Kidney epithelial cell (primary cell): ENCODE measurements around the gene SPIN1. TPM values are rescaled to one million over a fixed set of nuclear protein-coding genes. Genes with fewer than 3 reads are reported as not detected.
"Not testable (repeated sequence)": the region's sequence is repeated elsewhere in the genome, so short reads cannot be mapped to it uniquely, and the experiment has no call there.

ENCODE experiments used
- DNase-seq: peaks from one replicate; pipeline ENCODE4 v3.0.0-alpha.2; 2010; ENCODE audit warnings: low read depth
- H3K27me3 ChIP-seq: 2 replicates; pipeline ENCODE4 v1.6.0; 2011; ENCODE audit warnings: low read length; ENCODE audit not compliant: control insufficient read depth, insufficient read depth
- H3K36me3 ChIP-seq: 2 replicates; pipeline ENCODE4 v1.5.1; 2011; ENCODE audit warnings: low read length; ENCODE audit not compliant: control insufficient read depth, insufficient read depth
- H3K4me3 ChIP-seq: 2 replicates; pipeline ENCODE4 v1.5.1; 2011; ENCODE audit warnings: low read depth, mild to moderate bottlenecking, control low read depth, low read length
- total RNA-seq: library from RNA; depleted of rRNA; stranded (reverse); fragments of >200 nt; gene quantifications from 2 replicates; pipeline ENCODE4 v1.2.3, GENCODE V29; 2015
- TF ChIP-seq, protein P1 (sequence below): IDR thresholded peaks from 2 replicates; pipeline ENCODE4 v1.5.1; 2011; ENCODE audit warnings: mild to moderate bottlenecking, moderate library complexity, low read length, control low read depth, inconsistent platforms; ENCODE audit not compliant: insufficient read depth, poor library complexity, severe bottlenecking

The SPIN1 gene
- 93.0 and 100 TPM in 2 replicates for total RNA-seq

DNA sequence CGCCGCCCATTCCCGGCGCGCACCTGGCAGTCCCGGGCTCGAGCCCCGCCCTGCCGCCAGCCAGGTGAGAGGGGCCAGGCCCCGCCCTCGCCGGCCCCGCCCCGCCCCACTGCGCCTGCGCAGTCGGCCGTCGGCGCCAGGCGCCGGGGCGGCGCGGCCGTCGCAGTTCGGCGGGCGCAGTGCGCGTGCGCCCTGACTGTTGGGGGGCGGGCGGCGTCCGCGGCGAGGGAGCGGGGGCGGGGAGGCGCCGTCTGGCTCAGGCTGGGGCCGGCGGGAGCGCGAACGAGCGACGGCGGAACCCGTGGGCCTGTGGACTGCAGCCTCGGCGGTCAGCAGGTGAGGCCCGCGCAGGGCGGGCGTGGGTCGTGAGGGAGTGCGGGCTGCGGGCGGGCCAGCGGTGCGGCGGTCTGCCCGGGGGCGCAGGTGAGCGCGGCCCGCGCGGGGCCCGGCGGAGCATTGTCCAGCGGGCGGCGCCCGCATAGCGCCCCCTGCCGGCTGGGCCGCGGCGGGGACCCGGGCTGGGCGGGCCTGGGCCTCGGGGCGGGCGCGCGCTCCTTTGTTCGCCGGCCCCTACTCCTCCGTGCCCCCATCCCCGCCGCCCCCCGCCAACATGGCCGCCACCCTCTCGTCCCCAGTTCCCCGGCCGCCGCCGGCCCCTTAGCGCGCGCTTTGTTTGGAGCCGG is at the start of gene SPIN1:
Gene SPIN1, plus strand, starts transcription at position 242 of the 683 bp plus-strand sequence. CDS start 38,096 bp downstream, outside the sequence.
- TF ChIP-seq, protein P1, sequence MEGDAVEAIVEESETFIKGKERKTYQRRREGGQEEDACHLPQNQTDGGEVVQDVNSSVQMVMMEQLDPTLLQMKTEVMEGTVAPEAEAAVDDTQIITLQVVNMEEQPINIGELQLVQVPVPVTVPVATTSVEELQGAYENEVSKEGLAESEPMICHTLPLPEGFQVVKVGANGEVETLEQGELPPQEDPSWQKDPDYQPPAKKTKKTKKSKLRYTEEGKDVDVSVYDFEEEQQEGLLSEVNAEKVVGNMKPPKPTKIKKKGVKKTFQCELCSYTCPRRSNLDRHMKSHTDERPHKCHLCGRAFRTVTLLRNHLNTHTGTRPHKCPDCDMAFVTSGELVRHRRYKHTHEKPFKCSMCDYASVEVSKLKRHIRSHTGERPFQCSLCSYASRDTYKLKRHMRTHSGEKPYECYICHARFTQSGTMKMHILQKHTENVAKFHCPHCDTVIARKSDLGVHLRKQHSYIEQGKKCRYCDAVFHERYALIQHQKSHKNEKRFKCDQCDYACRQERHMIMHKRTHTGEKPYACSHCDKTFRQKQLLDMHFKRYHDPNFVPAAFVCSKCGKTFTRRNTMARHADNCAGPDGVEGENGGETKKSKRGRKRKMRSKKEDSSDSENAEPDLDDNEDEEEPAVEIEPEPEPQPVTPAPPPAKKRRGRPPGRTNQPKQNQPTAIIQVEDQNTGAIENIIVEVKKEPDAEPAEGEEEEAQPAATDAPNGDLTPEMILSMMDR: no peak
- DNase-seq: no peak
- H3K4me3 ChIP-seq: peak within 1 kb of the TSS; percentile 79

DNA sequence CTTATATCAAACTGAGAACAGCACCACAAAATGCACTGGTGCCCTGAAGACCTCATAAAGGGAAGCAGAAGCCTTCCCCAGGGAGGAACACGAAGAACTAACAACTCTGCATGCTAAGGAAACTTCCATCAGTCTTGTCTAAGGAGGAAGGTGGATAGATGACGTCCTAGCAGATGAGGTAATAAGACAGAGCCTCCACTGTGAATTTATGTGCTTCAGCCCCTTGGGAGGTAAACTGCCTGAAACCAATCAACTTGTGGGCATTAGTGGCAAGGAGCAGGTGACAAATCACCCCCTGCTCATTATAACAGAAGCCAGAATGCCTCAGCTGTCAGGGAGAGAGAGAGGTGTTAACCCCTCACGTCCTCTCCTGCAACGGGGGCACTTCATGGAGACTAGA is 48.9 kb upstream of the SPIN1 start:
- Histone ChIP-seq H3K4me3 (no peak overlapping the region), H3K27me3 (no peaks in the 10 kb centered on the region), H3K36me3 (no peaks in the 10 kb centered on the region)
- TF ChIP-seq, protein P1: no peak
- DNase-seq: no peak

More for the DNA sequence above, at the start of gene SPIN1:
- Histone ChIP-seq H3K27me3 (no peaks in the 10 kb centered on the region), H3K36me3 (no peaks in the 10 kb centered on the region)

DNA sequence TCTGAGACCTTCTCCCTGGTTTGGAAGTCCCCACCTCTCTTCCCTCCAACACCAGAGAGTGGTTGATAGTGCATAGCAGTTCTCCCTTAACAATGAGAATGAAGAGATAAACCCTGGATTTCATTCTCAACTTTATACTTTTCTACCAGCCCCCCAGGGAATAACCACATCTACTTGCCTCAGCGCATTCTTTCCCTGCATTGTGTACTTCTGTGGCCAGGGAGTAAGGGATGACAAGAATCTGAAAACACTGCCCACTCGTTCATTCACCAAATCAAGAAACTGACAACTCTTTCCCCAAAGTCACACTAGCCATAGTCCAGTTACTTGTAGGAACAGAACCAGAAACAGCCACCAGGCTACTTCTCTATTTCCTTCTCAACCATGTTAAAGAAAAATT is 46.0 kb upstream of the SPIN1 start:
- DNase-seq: no peak

DNA sequence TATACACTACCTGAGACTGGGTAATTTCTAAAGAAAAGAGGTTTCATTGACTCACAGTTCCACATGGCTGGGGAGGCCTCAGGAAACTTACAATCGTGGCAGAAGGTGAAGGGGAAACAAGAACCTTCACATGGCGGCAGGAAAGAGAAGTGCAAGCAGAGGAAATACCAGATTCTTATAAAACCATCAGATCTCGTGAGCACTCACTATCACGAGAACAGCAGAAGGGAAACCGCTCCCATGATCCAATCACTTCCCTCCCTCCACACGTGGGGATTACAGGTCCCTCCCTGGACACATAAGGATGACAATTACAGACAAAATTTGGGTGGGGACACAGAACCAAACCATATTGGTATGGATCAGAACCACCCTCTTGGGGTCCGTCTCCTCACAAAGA is 44.2 kb upstream of the SPIN1 start:
- Histone ChIP-seq H3K27me3 (no peaks in the 10 kb centered on the region), H3K4me3 (no peak overlapping the region), H3K36me3 (no peaks in the 10 kb centered on the region)
- DNase-seq: no peak
- TF ChIP-seq, protein P1: no peak

More for the DNA sequence above, 46.0 kb upstream of the SPIN1 start:
- H3K36me3 ChIP-seq: no peaks in the 10 kb centered on the region
- TF ChIP-seq, protein P1: no peak
- no peaks in the 10 kb centered on the region for H3K27me3 ChIP-seq
- no peak overlapping the region for H3K4me3 ChIP-seq

DNA sequence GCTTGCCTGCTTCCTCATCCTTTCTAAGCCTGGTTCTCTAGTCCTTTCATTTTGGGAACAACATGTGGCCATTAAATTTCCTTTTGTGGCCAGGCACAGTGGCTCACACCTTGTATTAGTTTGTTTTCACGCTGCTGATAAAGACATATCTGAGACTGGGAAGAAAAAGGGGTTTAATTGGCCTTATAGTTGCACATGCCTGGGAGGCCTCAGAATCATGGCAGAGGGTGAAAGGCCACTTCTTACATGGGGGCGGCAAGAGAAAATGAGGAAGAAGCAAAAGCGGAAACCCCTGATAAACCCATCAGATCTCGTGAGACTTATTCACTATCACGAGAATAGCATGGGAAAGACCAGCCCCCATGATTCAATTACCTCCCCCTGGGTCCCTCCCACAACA is 37.9 kb upstream of the SPIN1 start:
- not testable (repeated sequence) for H3K4me3 ChIP-seq, DNase-seq

DNA sequence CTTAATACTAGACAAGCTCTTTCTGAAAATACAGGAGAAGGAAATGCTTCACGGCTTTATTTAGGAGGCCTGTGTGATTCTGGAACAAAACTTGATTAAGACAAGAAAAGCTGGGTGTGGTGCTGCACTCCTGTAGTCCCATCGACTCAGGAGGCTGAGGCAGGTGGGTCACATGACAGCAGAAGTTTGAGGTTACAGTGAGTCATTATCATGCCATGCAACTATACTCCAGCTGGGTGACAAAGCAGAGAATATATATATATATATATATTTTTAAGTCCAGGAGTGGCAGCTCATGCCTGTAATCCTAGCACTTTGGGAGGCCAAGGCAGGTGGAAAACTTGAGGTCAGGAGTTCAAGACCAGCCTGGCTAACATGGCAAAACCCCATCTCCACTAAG is 33.1 kb upstream of the SPIN1 start:
- Histone ChIP-seq H3K27me3 (no peaks in the 10 kb centered on the region), H3K4me3 (no peak overlapping the region), H3K36me3 (no peaks in the 10 kb centered on the region)
- TF ChIP-seq, protein P1: no peak
- DNase-seq: peak; percentile 19

More for the DNA sequence above, 37.9 kb upstream of the SPIN1 start:
- H3K27me3 ChIP-seq, H3K36me3 ChIP-seq: not testable (repeated sequence)

DNA sequence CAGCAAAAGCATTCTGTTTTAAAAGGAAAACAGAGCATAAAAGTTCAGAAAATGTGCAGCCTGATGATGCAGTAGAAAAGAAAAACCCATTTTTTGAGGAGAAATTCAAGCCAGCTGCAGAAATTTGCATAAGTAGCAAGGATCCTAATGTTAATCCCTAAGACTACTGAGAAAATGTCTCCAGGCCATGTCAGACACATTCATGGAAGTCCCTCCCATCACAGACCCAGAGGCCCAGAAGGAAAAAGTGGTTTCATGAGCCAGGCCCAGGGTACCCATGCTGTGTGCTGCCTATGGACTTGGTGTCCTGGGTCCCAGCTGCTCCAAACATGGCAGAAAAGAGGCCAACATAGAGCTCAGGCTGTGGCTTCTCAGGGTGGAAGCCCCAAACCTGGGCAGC is 31.0 kb upstream of the SPIN1 start:
- not testable (repeated sequence) for H3K36me3 ChIP-seq, H3K4me3 ChIP-seq, H3K27me3 ChIP-seq, DNase-seq
